DMS153 treated with DMSO at 0.1 percent for 48 hours (cell line): Measurements from ENCODE around the gene ISLR.

Source experiments
- DNase-seq: peaks from one replicate; lab custom pipeline; 2025; ENCODE audit not compliant: unreplicated experiment; lab: John Stamatoyannopoulos, UW

ISLR gene

DNA sequence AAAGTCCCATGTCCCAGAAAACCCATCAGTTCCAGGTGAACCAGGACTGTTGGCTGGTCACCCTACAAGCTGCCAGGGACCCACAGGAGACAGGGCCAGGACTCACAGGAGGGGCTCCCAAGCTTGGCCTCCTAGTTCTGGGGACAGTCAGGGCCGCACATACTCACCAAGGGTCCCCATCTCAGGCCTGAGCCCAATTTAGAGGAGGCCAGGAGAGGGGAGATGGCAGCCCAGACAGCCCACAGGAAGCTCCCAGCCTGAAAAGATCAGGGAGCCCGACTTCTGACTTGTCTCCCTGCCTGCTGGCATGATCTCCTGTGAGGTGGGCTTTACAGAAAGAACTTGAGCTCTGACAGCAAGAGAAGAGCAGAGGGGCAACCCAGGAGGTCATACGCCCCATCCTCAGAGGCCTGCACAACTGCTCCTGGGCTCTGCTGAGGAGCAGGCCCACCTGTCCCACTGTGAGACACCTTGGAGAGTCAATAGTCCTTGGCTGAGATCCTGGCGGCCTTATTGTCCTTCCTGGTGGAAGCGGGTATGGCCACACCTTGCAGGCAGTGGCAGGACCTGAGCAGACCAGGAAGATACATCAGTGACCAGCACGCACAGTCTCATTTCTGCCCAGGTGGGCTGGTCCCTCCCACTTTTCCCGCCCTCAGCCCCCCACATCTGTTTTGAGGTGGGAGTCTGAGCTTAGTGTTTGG, 2.5 kb upstream of the ISLR start:
- DNase-seq = no peak

DNA sequence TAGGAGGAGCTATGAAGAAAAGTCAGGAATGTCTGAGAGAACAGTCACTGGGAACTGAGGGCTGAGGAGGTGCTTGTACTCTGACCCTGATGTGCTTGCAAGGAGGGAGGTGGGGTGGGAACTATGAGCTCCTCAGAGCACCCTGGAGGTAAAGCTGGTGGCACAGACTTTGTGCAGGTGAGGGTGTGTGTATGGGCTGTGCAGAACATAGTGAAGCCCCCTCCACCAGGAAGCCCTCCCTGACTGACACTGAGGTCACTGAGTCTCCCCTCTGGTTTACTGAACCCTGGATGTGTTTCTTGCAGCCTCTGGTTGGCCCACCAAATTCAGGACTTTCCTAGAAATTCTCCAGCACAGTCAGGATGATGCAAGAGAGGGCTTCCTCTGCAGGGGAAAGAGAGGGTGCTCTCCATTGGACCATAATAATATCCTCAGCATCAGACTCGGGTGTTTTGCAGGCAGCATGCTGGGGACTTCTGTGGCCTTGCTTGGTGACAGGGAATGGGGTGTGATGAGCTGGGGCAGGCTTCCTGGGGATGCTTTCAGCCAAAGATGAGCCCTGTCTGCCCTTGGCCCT, 1.5 kb upstream of the ISLR start:
- DNase-seq = no peak

DNA sequence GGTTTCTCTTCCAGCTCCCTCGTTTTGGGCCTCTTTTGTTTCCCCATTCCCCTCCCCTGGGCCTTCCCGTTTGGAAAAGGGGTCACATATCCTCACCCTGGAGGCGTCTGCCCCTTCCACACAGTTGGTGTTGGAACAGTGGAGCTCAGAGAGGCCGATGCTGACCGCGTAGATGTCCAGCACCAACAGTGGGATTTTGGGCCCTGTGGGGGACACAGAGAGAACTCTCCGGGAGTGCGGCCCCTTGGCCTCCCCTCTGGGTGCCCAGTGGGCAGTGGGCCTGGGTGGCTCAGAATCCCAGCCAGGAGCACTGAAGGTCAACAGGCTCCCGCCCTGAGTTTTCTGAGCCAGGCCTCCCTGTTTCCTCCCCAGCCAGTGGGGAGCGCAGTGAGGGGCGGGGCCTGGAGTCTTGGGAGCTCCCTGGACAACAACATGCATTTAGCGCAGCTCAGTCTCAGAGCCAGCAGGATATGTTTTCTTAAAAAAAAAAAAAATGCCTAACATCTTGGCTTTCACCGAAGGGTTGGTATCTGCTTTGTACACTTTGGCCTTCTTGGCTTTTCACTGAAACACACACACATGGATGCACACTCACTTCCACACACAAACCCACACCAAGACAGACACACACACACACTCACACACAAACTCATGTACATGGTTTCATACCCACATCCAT, 670 bp upstream of the ISLR start:
- no peak for DNase-seq

DNA sequence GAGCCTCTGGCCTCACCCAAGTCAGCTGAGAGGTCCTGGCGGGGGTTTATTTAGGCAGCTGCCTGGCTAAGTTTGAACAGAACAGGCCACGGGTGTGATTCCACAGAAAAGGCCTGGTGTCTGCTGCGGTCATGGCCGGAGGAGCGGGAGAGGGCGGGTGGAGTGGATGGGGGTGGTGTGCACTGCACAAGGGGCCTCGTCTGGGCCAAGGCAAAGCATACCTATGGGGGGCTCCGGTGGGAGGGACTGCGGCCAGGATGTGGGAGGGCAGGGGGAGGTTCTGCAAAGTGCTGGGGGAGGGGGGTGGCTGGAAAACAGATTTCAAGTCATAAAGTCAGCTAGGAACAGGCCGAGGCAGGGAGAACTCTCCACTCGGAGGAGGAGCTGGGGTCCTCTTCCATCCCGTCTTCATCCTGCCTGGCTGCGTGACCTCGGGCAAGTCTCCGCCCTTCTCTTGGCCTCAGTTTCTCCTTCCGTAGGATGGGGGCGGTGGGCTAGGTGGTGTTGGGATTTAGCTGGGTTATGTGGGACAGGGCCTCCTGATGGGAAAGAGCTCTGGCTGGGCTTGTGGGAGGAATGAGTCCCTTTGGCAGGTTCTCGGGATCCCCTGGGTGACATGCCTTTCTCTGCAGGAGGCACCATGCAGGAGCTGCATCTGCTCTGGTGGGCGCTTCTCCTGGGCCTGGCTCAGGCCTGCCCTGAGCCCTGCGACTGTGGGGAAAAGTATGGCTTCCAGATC, 878 bp downstream of the ISLR start:
- DNase-seq = no peak

DNA sequence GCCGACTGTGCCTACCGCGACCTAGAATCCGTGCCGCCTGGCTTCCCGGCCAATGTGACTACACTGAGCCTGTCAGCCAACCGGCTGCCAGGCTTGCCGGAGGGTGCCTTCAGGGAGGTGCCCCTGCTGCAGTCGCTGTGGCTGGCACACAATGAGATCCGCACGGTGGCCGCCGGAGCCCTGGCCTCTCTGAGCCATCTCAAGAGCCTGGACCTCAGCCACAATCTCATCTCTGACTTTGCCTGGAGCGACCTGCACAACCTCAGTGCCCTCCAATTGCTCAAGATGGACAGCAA, 1.4 kb downstream of the ISLR start:
- DNase-seq = no peak

DNA sequence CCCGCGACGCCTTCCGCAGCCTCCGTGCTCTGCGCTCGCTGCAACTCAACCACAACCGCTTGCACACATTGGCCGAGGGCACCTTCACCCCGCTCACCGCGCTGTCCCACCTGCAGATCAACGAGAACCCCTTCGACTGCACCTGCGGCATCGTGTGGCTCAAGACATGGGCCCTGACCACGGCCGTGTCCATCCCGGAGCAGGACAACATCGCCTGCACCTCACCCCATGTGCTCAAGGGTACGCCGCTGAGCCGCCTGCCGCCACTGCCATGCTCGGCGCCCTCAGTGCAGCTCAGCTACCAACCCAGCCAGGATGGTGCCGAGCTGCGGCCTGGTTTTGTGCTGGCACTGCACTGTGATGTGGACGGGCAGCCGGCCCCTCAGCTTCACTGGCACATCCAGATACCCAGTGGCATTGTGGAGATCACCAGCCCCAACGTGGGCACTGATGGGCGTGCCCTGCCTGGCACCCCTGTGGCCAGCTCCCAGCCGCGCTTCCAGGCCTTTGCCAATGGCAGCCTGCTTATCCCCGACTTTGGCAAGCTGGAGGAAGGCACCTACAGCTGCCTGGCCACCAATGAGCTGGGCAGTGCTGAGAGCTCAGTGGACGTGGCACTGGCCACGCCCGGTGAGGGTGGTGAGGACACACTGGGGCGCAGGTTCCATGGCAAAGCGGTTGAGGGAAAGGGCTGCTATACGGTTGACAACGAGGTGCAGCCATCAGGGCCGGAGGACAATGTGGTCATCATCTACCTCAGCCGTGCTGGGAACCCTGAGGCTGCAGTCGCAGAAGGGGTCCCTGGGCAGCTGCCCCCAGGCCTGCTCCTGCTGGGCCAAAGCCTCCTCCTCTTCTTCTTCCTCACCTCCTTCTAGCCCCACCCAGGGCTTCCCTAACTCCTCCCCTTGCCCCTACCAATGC, 2.0 kb downstream of the ISLR start:
- no peak for DNase-seq

DNA sequence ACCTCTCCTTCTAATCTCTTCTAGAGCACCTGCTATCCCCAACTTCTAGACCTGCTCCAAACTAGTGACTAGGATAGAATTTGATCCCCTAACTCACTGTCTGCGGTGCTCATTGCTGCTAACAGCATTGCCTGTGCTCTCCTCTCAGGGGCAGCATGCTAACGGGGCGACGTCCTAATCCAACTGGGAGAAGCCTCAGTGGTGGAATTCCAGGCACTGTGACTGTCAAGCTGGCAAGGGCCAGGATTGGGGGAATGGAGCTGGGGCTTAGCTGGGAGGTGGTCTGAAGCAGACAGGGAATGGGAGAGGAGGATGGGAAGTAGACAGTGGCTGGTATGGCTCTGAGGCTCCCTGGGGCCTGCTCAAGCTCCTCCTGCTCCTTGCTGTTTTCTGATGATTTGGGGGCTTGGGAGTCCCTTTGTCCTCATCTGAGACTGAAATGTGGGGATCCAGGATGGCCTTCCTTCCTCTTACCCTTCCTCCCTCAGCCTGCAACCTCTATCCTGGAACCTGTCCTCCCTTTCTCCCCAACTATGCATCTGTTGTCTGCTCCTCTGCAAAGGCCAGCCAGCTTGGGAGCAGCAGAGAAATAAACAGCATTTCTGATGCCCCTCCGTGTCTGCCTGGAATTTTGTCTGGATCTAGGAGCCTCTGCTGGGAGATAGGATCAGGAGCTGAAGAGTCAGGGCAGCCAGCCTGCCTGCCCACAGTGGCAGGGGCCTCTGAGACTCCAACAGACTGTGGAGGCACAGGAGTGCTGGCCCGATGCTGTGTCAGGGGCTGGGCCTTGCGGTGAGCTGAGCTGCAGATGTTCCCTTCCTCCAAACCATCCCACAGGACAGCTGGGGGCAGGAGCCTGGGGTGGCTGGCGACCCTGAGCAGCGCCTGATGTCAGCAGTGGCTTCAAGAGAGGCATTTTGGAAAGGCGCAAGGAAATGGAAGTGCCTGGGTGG, 3.0 kb downstream of the ISLR start:
- DNase-seq = no peak

DNA sequence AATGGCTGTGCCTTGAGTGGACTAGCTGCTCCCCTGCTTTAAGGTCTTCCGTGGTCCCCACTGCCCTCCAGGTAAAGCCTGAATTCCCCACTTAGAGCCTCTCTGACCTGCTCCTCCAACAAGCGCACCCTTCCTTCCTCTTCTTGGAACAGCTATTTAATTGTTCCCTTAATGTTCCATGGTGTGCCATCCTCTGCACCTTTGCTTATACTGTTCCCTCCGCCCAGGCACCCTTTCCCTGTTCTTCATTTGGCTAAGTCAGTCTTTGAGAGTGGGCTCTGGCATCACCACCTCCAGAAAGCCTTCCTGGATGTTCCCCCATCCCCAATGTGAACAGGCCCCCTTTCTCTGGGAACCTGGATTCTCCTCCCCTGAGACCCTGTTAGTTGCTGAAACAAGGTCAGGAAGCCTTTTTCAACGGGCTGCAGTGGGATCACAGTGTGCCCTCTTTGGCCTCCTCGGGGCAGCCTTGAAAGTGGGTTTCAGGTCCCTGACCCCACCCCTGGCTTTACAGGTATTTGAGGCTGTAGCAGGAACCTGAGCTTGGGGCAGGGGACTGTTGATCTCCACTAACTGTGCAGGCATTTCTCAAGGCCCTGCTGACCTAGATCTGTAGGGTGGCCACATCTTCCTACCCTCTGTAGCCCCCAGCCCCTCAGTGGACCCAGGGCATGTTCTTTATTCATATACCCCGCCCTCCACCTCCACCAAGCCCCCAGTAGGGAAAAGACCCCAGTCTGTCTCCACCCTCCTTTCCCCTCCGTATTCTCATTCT, 5.0 kb downstream of the ISLR start:
- no peak for DNase-seq

DNA sequence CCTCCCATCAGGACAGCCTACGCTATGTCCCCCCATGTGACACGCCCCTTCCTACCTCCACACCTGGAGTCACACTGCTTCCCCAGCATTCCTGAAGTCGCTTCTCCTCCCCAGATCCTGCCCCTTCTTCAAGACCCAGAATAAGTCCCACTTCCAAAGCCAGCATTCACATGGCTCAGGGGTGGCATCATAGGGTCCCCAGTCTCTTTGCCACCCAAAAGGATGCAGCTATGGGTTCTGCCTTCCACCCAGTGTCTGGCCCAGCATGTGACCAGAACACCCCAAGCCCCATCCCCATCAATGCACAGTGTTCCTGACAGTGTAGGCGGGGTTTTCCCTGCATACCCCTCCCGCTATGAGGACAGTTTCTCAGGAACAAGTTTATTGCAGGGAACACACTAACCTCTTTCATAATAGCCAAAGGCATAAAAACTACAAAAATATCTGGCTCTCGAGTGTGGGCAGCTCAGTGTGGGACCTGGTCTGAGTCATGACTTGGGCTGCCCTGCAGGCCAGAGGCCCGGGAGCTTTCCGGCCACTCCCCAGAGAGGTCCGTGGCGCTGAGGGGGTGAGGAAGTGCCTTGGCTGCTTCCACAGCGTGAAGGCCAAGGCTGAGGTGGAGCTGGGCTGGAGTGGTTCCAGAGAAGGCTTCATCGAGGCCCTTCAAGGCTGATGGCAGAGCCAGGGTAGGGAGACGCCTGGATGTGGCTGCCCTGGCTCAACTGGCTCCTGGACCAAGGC, 5.8 kb downstream of the ISLR start:
- no peak for DNase-seq

DNA sequence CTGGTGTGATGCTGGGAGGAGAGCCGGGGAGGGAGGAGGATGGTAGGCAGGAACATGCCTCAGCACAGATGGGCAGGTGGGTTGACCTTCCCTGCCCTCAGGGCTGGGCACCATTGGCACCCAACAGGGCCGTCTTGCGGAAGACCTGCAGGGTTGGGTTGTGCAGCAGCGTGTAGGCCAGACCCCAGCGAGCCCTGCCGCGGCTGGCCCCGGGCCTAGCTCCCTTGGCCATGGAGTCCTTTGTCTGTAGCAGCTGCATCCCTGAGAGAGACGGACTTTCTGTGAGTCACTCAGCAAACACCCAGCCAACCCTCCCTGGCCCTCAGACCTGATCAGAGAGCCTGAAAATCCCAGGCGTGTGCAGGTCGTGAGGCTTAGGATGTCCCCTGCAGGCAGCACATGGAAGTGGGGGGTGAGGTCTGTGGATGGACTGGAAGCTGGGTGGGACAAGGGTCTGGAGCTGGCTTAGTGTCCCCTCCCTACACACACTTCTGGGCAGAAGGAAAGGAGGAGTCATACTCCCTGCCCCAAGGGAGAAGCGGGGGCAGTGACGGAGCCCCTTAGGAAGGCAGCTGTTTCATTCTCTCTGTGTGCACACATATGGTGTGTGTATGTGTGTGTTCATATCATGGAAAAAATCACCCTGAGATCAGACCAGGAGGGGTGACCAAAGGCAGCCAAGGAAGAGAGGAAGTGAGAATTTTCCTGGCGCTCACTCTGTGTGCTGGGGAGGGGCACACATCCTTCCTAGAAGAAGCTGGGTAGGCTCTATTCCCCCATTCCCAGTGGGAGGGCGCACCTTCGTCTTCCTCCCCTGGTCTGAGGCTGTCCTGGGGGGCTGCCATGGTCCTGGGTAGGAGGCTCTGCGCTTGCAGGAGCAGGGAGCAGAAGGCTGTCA, 6.7 kb downstream of the ISLR start:
- no peak for DNase-seq

DNA sequence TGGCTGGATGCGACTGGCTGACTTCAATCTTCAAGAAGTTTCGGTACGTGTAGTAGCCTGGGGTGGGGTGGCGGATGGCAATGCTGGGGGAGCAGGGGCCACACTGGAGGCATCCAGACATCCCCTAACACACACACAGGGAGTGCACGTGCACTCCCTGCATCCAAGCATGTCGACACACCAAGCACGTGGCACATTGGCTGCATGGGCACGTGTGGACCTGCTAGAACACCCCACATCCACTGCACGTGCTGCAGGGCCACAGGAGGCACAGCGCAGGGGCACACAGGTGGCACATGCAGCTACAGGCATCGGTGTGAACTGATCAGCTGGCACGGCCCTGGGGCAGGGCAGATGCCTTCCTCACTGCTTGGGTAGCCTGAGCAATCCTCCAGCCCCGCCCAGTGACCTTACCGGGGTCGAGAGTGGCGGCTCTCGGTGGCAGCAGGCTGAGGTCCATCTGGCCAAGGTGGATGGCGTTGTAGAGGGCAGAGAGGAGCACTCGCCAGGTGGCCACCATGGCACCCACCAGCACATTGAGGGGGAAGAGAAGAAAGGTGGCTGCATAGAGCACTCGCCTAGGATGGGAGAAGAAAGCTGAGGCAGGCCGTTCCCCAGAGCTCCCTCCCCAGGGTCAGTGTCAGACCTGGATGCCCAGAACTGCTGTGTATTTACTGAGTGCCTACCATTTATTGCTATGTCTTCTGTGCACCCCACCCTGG, 7.5 kb downstream of the ISLR start:
- DNase-seq = no peak

DNA sequence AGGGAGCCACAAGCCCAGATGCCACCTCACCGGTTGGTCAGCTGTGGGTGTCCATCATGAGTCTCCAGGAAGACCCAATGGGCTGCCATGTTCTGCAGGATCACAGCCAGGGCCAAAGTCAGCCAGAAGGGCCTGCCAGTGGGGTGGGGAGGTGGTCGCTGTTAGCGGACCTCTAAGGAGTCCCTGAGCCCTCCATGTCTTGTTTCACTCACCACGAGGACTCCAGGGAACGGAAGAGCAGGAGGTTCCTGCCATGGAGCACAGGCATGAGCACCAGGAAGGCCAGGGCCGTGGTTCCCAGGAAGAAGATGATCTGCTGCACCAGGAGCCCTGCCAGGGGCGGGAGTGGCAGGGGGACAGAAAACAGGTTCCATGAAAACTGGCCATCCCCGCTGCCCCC, 8.6 kb downstream of the ISLR start:
- DNase-seq = no peak

DNA sequence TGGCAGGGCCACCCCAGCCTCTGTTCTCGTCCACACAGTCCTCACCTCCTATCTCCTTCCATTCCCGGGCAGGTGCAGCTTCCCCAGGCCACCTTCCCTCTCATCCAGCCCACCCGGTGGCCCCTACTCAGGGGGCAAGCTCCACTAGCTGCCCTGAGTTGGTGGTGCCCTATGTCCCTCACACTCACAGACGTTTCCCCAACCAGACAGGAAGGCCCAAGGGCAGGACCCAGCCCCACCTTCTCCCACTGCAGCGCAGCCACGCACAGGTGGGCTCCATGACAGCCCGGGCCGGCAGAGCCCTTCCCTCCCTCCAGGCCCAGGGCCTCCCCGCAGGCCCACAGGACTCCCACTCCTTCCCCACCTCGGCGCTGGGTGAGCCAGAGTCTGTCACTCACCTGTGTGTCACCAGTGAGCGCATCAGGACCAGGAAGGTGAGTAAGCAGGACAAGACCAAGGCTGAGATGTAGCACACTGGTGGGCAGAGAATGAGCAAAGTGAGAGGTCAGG, 11.1 kb downstream of the ISLR start:
- no peak for DNase-seq

DNA sequence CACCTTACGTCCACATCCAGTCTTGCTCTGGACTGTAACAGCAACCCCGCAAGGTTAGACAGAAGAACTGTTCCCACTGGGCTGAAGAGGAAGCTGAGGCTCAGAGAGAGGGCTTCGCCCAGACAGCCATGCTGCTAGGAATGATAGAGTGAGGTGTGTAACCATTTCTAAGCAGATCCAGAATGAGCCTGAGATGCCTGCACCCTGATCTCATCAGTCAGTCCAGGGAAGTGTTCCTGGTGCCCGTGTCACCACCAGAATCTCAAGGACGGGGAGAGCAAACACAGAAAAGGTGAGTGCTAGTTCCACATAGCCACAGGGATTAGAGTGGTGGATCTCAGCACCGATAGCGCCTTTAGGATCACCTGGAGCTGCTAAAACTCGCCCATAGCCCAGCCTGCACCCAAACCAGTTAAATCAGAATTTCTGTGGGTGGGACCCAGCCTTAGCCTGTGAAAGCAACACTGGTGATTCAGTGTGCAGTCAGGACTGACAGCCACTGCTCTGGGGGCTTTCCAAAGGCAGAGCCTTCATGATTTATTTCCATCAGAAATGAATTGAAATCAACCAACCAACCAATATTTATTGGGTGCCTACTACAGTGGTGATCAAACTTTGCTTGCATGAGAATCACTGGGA, 12.3 kb downstream of the ISLR start:
- no peak for DNase-seq

DNA sequence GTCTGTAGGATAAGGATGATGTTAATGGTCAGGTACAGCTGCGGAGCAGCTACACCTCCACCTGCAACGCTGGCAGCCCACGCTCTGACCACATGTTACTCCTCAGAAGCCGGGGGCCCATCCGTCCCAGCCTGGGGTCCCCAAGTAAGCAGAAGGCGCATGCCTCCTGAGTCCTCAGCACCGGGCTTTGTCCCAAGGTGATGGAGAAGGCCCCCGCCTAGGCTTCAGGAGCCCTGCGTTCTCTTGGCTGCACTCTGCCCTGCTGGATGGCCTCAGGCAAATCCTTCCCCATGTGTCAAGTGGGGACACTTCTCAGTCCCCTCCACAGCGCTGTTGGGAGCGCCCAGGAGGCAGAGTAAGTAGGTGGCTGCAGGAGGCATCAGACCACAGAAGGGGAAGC, 14.7 kb downstream of the ISLR start:
- no peak for DNase-seq

DNA sequence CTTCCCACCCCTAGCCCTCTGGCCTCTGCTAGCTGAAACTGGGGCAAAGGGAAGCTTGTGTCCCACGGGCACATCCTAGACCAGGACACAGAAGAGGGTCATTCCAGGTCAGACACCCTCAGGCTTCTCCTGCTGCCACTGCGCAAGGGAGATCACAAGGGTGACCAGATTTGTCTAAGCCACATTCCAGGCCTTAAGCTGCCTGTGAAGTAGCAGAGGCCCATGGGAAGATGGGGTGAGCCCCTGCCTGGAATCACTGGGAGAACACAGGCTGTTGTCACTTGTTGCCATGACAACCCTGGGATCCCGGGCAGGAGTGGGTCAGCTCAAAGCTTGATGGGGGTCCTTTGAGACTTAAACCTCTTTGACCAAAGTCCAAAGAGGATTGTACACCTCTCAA, 18.3 kb downstream of the ISLR start:
- no peak for DNase-seq
